SU-DHL-6 (cell line): ENCODE data around the gene LTB4R.

ENCODE experiments used
- H2AFZ ChIP-seq: fragments of 200-600 bp; sonication (generic); 2 replicates; pipeline ENCODE4 v1.6.1; 2014; ENCODE audit warnings: low read depth, mild to moderate bottlenecking, moderate library complexity, mixed read lengths, antibody characterized with exemption, low read length; ENCODE audit not compliant: severe bottlenecking
- H3F3A ChIP-seq: fragments of 200-600 bp; shearing (Covaris generic); 2 replicates; pipeline ENCODE4 v1.6.0; 2016; ENCODE audit warnings: antibody characterized with exemption, mild to moderate bottlenecking; ENCODE audit not compliant: insufficient read depth
- H3K27ac ChIP-seq: fragments of 200-600 bp; sonication (generic); 2 replicates; pipeline ENCODE4 v1.5.1; 2016; ENCODE audit warnings: low read depth, mild to moderate bottlenecking, low read length, moderate library complexity, mixed read lengths
- H3K27me3 ChIP-seq: fragments of 200-600 bp; sonication (generic), shearing (Covaris generic); 2 replicates; pipeline ENCODE4 v1.6.0; 2014; ENCODE audit warnings: mild to moderate bottlenecking, low read length
- H3K36me3 ChIP-seq: fragments of 200-600 bp; sonication (generic); 2 replicates; pipeline ENCODE4 v1.6.1; 2014; ENCODE audit warnings: mild to moderate bottlenecking, low read length, mixed read lengths
- H3K4me2 ChIP-seq: fragments of 300-600, 200-600 bp; shearing (Covaris generic), sonication (generic); 2 replicates; pipeline ENCODE4 v1.6.0; 2014; ENCODE audit warnings: low read length, low read depth, mild to moderate bottlenecking; ENCODE audit not compliant: poor library complexity, severe bottlenecking
- H3K4me3 ChIP-seq: fragments of 200-600 bp; sonication (generic); 2 replicates; pipeline ENCODE4 v1.5.1; 2014; ENCODE audit warnings: antibody characterized with exemption, low read length, mild to moderate bottlenecking, mixed read lengths; ENCODE audit not compliant: insufficient read depth, poor library complexity, severe bottlenecking
- H3K79me2 ChIP-seq: fragments of 200-600 bp; sonication (generic); 2 replicates; pipeline ENCODE4 v1.6.1; 2014; ENCODE audit warnings: mild to moderate bottlenecking, low read length, moderate library complexity; ENCODE audit not compliant: insufficient read depth
- H3K9ac ChIP-seq: fragments of 200-600 bp; sonication (generic); 2 replicates; pipeline ENCODE4 v1.7.0; 2014; ENCODE audit warnings: mild to moderate bottlenecking, low read length
- H3K9me2 ChIP-seq: fragments of 200-600 bp; sonication (generic); replicated peaks from 2 replicates; pipeline ENCODE4 v1.6.1; 2014; ENCODE audit warnings: low read length; ENCODE audit not compliant: insufficient read depth
- H3K9me3 ChIP-seq: fragments of 200-600 bp; sonication (generic); 2 replicates; pipeline ENCODE4 v1.6.1; 2014; ENCODE audit warnings: low read length, mixed read lengths; ENCODE audit not compliant: insufficient read depth
- H4K20me1 ChIP-seq: fragments of 200-600 bp; sonication (generic); 2 replicates; pipeline ENCODE4 v1.6.1; 2014; ENCODE audit warnings: low read depth, mild to moderate bottlenecking, antibody characterized with exemption, low read length, moderate library complexity, mixed read lengths
- CTCF ChIP-seq: fragments of 200-600 bp; sonication (generic); IDR thresholded peaks from one replicate; pipeline ENCODE4 v1.5.1; 2017; ENCODE audit warnings: antibody characterized with exemption, mild to moderate bottlenecking, low read length, moderate library complexity; ENCODE audit not compliant: insufficient read depth, poor library complexity, severe bottlenecking
- EZH2phosphoT487 ChIP-seq: fragments of 200-600 bp; sonication (generic), shearing (Covaris generic); conservative IDR thresholded peaks from 2 replicates; pipeline ENCODE4 v1.6.1; 2018; ENCODE audit warnings: mild to moderate bottlenecking, antibody characterized with exemption, low read length, moderate library complexity, mixed read lengths

The LTB4R gene

GRCh38 chr14:24307575-24308341, 3.5 kb upstream of the LTB4R start, which contains the start of gene CIDEB:
CIDEB (minus strand) TSS chr14:24307977; CDS start chr14:24307858, 119 bp downstream.
- peak; percentile 93 for TF ChIP-seq CTCF
- no peak for TF ChIP-seq EZH2phosphoT487
- H3F3A ChIP-seq = no peaks in the 10 kb centered on the region
- H3K9me3 ChIP-seq = no peaks in the 10 kb centered on the region
- no peak within 1 kb of the TSS for H3K27ac ChIP-seq
- H3K9ac ChIP-seq = no peak within 1 kb of the TSS
- H2AFZ ChIP-seq = no peak within 1 kb of the TSS
- no peaks in the 10 kb centered on the region for H3K27me3 ChIP-seq
- H3K4me2 ChIP-seq = no peak within 1 kb of the TSS
- no peaks in the 10 kb centered on the region for H3K79me2 ChIP-seq
- H4K20me1 ChIP-seq = no peaks in the 10 kb centered on the region
- no peaks in the 10 kb centered on the region for H3K36me3 ChIP-seq
- H3K4me3 ChIP-seq = no peak within 1 kb of the TSS
- H3K9me2 ChIP-seq = no peaks in the 10 kb centered on the region

- TF ChIP-seq EZH2phosphoT487 (no peak), CTCF (no peak)
- H3K4me2 ChIP-seq = no peak overlapping the region
- H3K27ac ChIP-seq = no peak overlapping the region
- H3K79me2 ChIP-seq = no peaks in the 10 kb centered on the region
- no peaks in the 10 kb centered on the region for H4K20me1 ChIP-seq
- H3K27me3 ChIP-seq = no peaks in the 10 kb centered on the region
- no peak overlapping the region for H3K4me3 ChIP-seq
- no peaks in the 10 kb centered on the region for H3K9me3 ChIP-seq
- no peak overlapping the region for H2AFZ ChIP-seq
- no peak overlapping the region for H3K9ac ChIP-seq
- H3K36me3 ChIP-seq = no peaks in the 10 kb centered on the region
- H3K9me2 ChIP-seq = no peaks in the 10 kb centered on the region
- H3F3A ChIP-seq = no peaks in the 10 kb centered on the region
Observed at GRCh38 chr14:24308342-24309124, 2.8 kb upstream of the LTB4R start.

- Histone ChIP-seq H3K27ac (peak within 1 kb of the TSS; percentile 51), H3F3A (no peaks in the 10 kb centered on the region)
Observed at GRCh38 chr14:24309538-24310264, 1.6 kb upstream of the LTB4R start, which contains the start of gene LTB4R2. LTB4R2 (plus strand) TSS chr14:24310140; CDS start chr14:24310665, 525 bp downstream.

More at GRCh38 chr14:24309538-24310264, 1.6 kb upstream of the LTB4R start, which contains the start of gene LTB4R2:
- Histone ChIP-seq H2AFZ (peak within 1 kb of the TSS; percentile 10), H3K9me3 (no peaks in the 10 kb centered on the region), H3K27me3 (no peaks in the 10 kb centered on the region), H4K20me1 (no peaks in the 10 kb centered on the region), H3K36me3 (no peaks in the 10 kb centered on the region), H3K9me2 (no peaks in the 10 kb centered on the region), H3K4me2 (peak within 1 kb of the TSS; percentile 44), H3K4me3 (peak within 1 kb of the TSS; percentile 23), H3K9ac (peak within 1 kb of the TSS; percentile 44), H3K79me2 (no peaks in the 10 kb centered on the region)
- TF ChIP-seq EZH2phosphoT487 (no peak), CTCF (no peak)
